Parathyroid adenoma (tissue), 2 donors: ENCODE results near the gene SEMA3B.
A peak's percentile ranks its signal among the peaks of the same experiment; 100 is the strongest.

ENCODE experiments used
- H2AFZ ChIP-seq: fragments of 300-600 bp; sonication (generic); one replicate; pipeline ENCODE4 v1.7.0; 2017; ENCODE audit warnings: antibody characterized with exemption, mild to moderate bottlenecking
- H3K27ac ChIP-seq: fragments of 300-600 bp; sonication (generic); one replicate; pipeline ENCODE4 v1.7.0; 2017
- H3K27me3 ChIP-seq: fragments of 300-600 bp; sonication (generic); one replicate; pipeline ENCODE4 v1.7.0; 2017; ENCODE audit warnings: low read length; ENCODE audit not compliant: control insufficient read depth, insufficient read depth
- H3K36me3 ChIP-seq: fragments of 300-600 bp; sonication (generic); one replicate; pipeline ENCODE4 v1.7.0; 2017; ENCODE audit warnings: low read length; ENCODE audit not compliant: control insufficient read depth, insufficient read depth
- H3K4me1 ChIP-seq: fragments of 300-600 bp; sonication (generic); one replicate; pipeline ENCODE4 v1.7.0; 2017; ENCODE audit warnings: control low read depth
- H3K4me2 ChIP-seq: fragments of 300-600 bp; sonication (generic); one replicate; pipeline ENCODE4 v1.7.0; 2017; ENCODE audit warnings: low read length
- H3K4me3 ChIP-seq: fragments of 300-600 bp; sonication (generic); one replicate; pipeline ENCODE4 v1.7.0; 2017; ENCODE audit warnings: low read depth, low read length
- H3K79me2 ChIP-seq: fragments of 300-600 bp; sonication (generic); one replicate; pipeline ENCODE4 v1.7.0; 2017; ENCODE audit warnings: control low read depth
- H3K9ac ChIP-seq: fragments of 300-600 bp; sonication (generic); one replicate; pipeline ENCODE4 v1.7.0; 2017; ENCODE audit warnings: mild to moderate bottlenecking
- H3K9me3 ChIP-seq: fragments of 300-600 bp; sonication (generic); one replicate; pipeline ENCODE4 v1.7.0; 2017; ENCODE audit warnings: low read length; ENCODE audit not compliant: control insufficient read depth
- CTCF ChIP-seq: fragments of 300-600 bp; sonication (generic); IDR thresholded peaks from one replicate; pipeline ENCODE4 v1.7.0; 2017; ENCODE audit warnings: antibody characterized with exemption, mild to moderate bottlenecking
- donor health status: primary hyperparathyroidism.

Gene SEMA3B

GRCh38 chr3:50292159-50293078, 23.5 kb downstream of the SEMA3B start, which contains the start of gene IFRD2:
Gene IFRD2, minus strand, starts transcription at chr3:50292429. Its CDS starts 155 bp downstream, at chr3:50292274.
- Histone ChIP-seq H3K4me1 (peaks cover 7% of the 10 kb centered on the region), H3K4me3 (peak within 1 kb of the TSS; percentile 91), H3K79me2 (peaks cover 5% of the 10 kb centered on the region), H3K36me3 (no peaks in the 10 kb centered on the region), H3K27ac (peak within 1 kb of the TSS; percentile 45), H3K9me3 (no peaks in the 10 kb centered on the region), H3K27me3 (no peaks in the 10 kb centered on the region), H2AFZ (peak within 1 kb of the TSS; percentile 86), H3K4me2 (peak within 1 kb of the TSS; percentile 98), H3K9ac (peak within 1 kb of the TSS; percentile 64)
- peak; percentile 5 for TF ChIP-seq CTCF

- peak overlapping the region; percentile 86 for H2AFZ ChIP-seq
- TF ChIP-seq CTCF: no peak
- no peaks in the 10 kb centered on the region for H3K9me3 ChIP-seq
- no peaks in the 10 kb centered on the region for H3K36me3 ChIP-seq
- H3K4me3 ChIP-seq: no peak overlapping the region
- H3K4me1 ChIP-seq: peaks cover 10% of the 10 kb centered on the region
- H3K4me2 ChIP-seq: peak overlapping the region; percentile 98
- H3K79me2 ChIP-seq: peaks cover 5% of the 10 kb centered on the region
- no peak overlapping the region for H3K9ac ChIP-seq
- H3K27ac ChIP-seq: peak overlapping the region; percentile 45
- no peaks in the 10 kb centered on the region for H3K27me3 ChIP-seq
Observed at GRCh38 chr3:50293079-50293801, 24.3 kb downstream of the SEMA3B start.

GRCh38 chr3:50294089-50294488, 25.1 kb downstream of the SEMA3B start:
- Histone ChIP-seq H3K79me2 (peaks cover 5% of the 10 kb centered on the region), H3K9ac (no peak overlapping the region), H3K4me3 (no peak overlapping the region), H3K4me2 (no peak overlapping the region), H3K36me3 (no peaks in the 10 kb centered on the region), H2AFZ (no peak overlapping the region), H3K4me1 (peaks cover 17% of the 10 kb centered on the region), H3K27ac (no peak overlapping the region), H3K27me3 (no peaks in the 10 kb centered on the region), H3K9me3 (no peaks in the 10 kb centered on the region)
- no peak for TF ChIP-seq CTCF

GRCh38 chr3:50294492-50295403, 25.8 kb downstream of the SEMA3B start:
- H3K9ac ChIP-seq: no peak overlapping the region
- peaks cover 17% of the 10 kb centered on the region for H3K4me1 ChIP-seq
- H3K4me3 ChIP-seq: no peak overlapping the region
- H3K79me2 ChIP-seq: peaks cover 5% of the 10 kb centered on the region
- no peaks in the 10 kb centered on the region for H3K27me3 ChIP-seq
- H3K27ac ChIP-seq: no peak overlapping the region
- H3K4me2 ChIP-seq: no peak overlapping the region
- H2AFZ ChIP-seq: no peak overlapping the region
- TF ChIP-seq CTCF: no peak
- H3K36me3 ChIP-seq: no peaks in the 10 kb centered on the region
- H3K9me3 ChIP-seq: no peaks in the 10 kb centered on the region
